Activated CD8-positive, alpha-beta memory T cell treated with anti-CD3 and anti-CD28 coated beads, Interleukin-2, amount 50 U/mL, for 24 hours (primary cell): Measurements from ENCODE around the gene RIBC2.
"Not testable (repeated sequence)": the region's sequence is repeated elsewhere in the genome, so short reads cannot be mapped to it uniquely, and the experiment has no call there.

ENCODE experiments used
- DNase-seq: peaks from one replicate; pipeline ENCODE4 v3.0.0-alpha.2; 2020; ENCODE audit errors: extremely low read depth

Gene RIBC2

GRCh38 chr22:45425101-45425500 lies 11.6 kb downstream of the RIBC2 start:
- DNase-seq: no peak

GRCh38 chr22:45425531-45426265 lies 12.2 kb downstream of the RIBC2 start:
- no peak for DNase-seq

GRCh38 chr22:45426387-45426786 lies 12.9 kb downstream of the RIBC2 start:
- DNase-seq: no peak

- DNase-seq: no peak
Observed at GRCh38 chr22:45427114-45427513, 13.6 kb downstream of the RIBC2 start.

GRCh38 chr22:45428391-45429385 lies 15.2 kb downstream of the RIBC2 start:
- DNase-seq: no peak

GRCh38 chr22:45429424-45429823 lies 15.9 kb downstream of the RIBC2 start:
- DNase-seq: no peak

GRCh38 chr22:45429981-45430775 lies 16.7 kb downstream of the RIBC2 start:
- DNase-seq: no peak

GRCh38 chr22:45430871-45431270 lies 17.4 kb downstream of the RIBC2 start:
- no peak for DNase-seq

GRCh38 chr22:45434981-45435380 lies 21.5 kb downstream of the RIBC2 start:
- no peak for DNase-seq

GRCh38 chr22:45435544-45436139 lies 22.1 kb downstream of the RIBC2 start:
- DNase-seq: peak; percentile 54

- DNase-seq: not testable (repeated sequence)
Observed at GRCh38 chr22:45436871-45437517, 23.5 kb downstream of the RIBC2 start.

- no peak for DNase-seq
Observed at GRCh38 chr22:45438336-45438735, 24.8 kb downstream of the RIBC2 start.

GRCh38 chr22:45440688-45441087 lies 27.2 kb downstream of the RIBC2 start:
- not testable (repeated sequence) for DNase-seq

- DNase-seq: no peak
Observed at GRCh38 chr22:45441138-45441537, 27.6 kb downstream of the RIBC2 start.

GRCh38 chr22:45442116-45442515 lies 28.6 kb downstream of the RIBC2 start:
- DNase-seq: no peak

- no peak for DNase-seq
Observed at GRCh38 chr22:45444168-45444567, 30.7 kb downstream of the RIBC2 start.

- DNase-seq: no peak
Observed at GRCh38 chr22:45445031-45445710, 31.7 kb downstream of the RIBC2 start.

- no peak for DNase-seq
Observed at GRCh38 chr22:45446216-45446615, 32.7 kb downstream of the RIBC2 start.

GRCh38 chr22:45447596-45447995 lies 34.1 kb downstream of the RIBC2 start:
- not testable (repeated sequence) for DNase-seq

GRCh38 chr22:45448431-45448830 lies 34.9 kb downstream of the RIBC2 start:
- no peak for DNase-seq
